Keratinocyte (primary cell): Measurements from ENCODE around the gene TERT. TPM values are rescaled to one million over a fixed set of nuclear protein-coding genes. Genes with fewer than 3 reads are reported as not detected.

ENCODE experiments used
- DNase-seq: peaks from one replicate; pipeline ENCODE4 v3.0.0-alpha.2; 2011; ENCODE audit warnings: low read depth, missing footprints, low spot score
- FAIRE-seq: peaks from 2 replicates; lab custom pipeline; 2011; peaks lifted over from hg19 to GRCh38; lab: Jason Lieb, UNC
- H2AFZ ChIP-seq: 2 replicates; pipeline ENCODE4 v1.6.0; 2012; ENCODE audit warnings: low read length, control low read depth, inconsistent platforms; ENCODE audit not compliant: control insufficient read depth
- H3K27ac ChIP-seq: 2 replicates; pipeline ENCODE4 v1.5.1; 2011; ENCODE audit warnings: low read length; ENCODE audit not compliant: control insufficient read depth, insufficient read depth
- H3K27me3 ChIP-seq: 3 replicates; pipeline ENCODE4 v1.6.0; 2011; ENCODE audit warnings: low read length; ENCODE audit not compliant: control insufficient read depth, insufficient read depth; ENCODE audit errors: extremely low read depth
- H3K36me3 ChIP-seq, 2 experiments: 2 replicates in 1 of 2; 3 replicates in 1 of 2; pipeline ENCODE4 v1.5.1; 2011; ENCODE audit warnings: low read length in 2 of 2, mild to moderate bottlenecking in 1 of 2; ENCODE audit not compliant: control insufficient read depth in 2 of 2, insufficient read depth in 2 of 2; ENCODE audit errors: extremely low read depth in 1 of 2
- H3K4me1 ChIP-seq: 3 replicates; pipeline ENCODE4 v1.5.1; 2011; ENCODE audit warnings: low read length; ENCODE audit not compliant: control insufficient read depth, insufficient read depth; ENCODE audit errors: extremely low read depth
- H3K4me2 ChIP-seq: 3 replicates; pipeline ENCODE4 v1.6.0; 2011; ENCODE audit warnings: low read depth, low read length; ENCODE audit not compliant: control insufficient read depth, insufficient read depth; ENCODE audit errors: extremely low read depth
- H3K4me3 ChIP-seq, 3 experiments: fragments of 200-600 bp in 1 of 3; sonication (generic) in 1 of 3; 2 replicates in 2 of 3; 3 replicates in 1 of 3; pipeline ENCODE4 v1.5.1; 2011 to 2016; ENCODE audit warnings: low read length in 3 of 3, mild to moderate bottlenecking in 3 of 3, control low read depth in 2 of 3, inconsistent platforms in 1 of 3, low read depth in 1 of 3, mixed read lengths in 1 of 3, mixed run types in 1 of 3, moderate library complexity in 1 of 3; ENCODE audit not compliant: control insufficient read depth in 2 of 3, insufficient read depth in 2 of 3; ENCODE audit errors: extremely low read depth in 1 of 3
- H3K79me2 ChIP-seq: 2 replicates; pipeline ENCODE4 v1.6.0; 2012; ENCODE audit warnings: low read length; ENCODE audit not compliant: control insufficient read depth, insufficient read depth
- H3K9ac ChIP-seq: 3 replicates; pipeline ENCODE4 v1.6.0; 2011; ENCODE audit warnings: low read length; ENCODE audit not compliant: control insufficient read depth, insufficient read depth; ENCODE audit errors: extremely low read depth
- H3K9me1 ChIP-seq: 3 replicates; pipeline ENCODE4 v1.6.0; 2011; ENCODE audit warnings: low read length; ENCODE audit not compliant: control insufficient read depth, insufficient read depth; ENCODE audit errors: extremely low read depth
- H3K9me3 ChIP-seq: 2 replicates; pipeline ENCODE4 v1.5.1; 2012; ENCODE audit warnings: low read depth, low read length; ENCODE audit not compliant: control insufficient read depth
- H4K20me1 ChIP-seq: 3 replicates; pipeline ENCODE4 v1.6.0; 2011; ENCODE audit warnings: low read length; ENCODE audit not compliant: control insufficient read depth, insufficient read depth; ENCODE audit errors: extremely low read depth
- CTCF ChIP-seq, 3 experiments: IDR thresholded peaks in 1 of 3; conservative IDR thresholded peaks in 1 of 3; optimal IDR thresholded peaks in 1 of 3; 2 replicates in 2 of 3; 3 replicates in 1 of 3; pipeline versions ENCODE3 to v1.5.1; 2011; ENCODE audit warnings: low read length in 3 of 3, mild to moderate bottlenecking in 3 of 3, moderate library complexity in 2 of 3, control low read depth in 1 of 3, inconsistent platforms in 1 of 3; ENCODE audit not compliant: insufficient read depth in 2 of 3; ENCODE audit errors: extremely low read depth in 1 of 3
- EZH2 ChIP-seq: IDR thresholded peaks from one replicate; pipeline ENCODE4 v1.6.1; 2012; ENCODE audit warnings: inconsistent platforms, mild to moderate bottlenecking, low read length, moderate library complexity
- dilution Hi-C: fragments of 300-500 bp; cut with MboI; formaldehyde crosslinking; loops from one replicate; pipeline ENCODE4 v1.7.0; 2020; ENCODE audit warnings: low sequenced_read_pairs; ENCODE audit not compliant: extremely low pct_ligation_motif_present
- polyA plus RNA-seq, 5 experiments: library from polyadenylated mRNA; depleted of rRNA in 3 of 5; stranded (reverse) in 3 of 5; stranded (forward) in 1 of 5; unstranded in 1 of 5; fragments of >200 nt; gene quantifications; 1 replicate in 1 of 5; 2 replicates in 3 of 5; 3 replicates in 1 of 5; pipeline versions ENCODE4 v1.2.1 to v1.2.3, GENCODE V29; 2011 to 2012; ENCODE audit warnings: missing spikeins in 2 of 5, low read depth in 1 of 5, low replicate concordance in 1 of 5

TERT gene
- polyA plus RNA-seq, 1 donor (not counting 4 experiments of a cell fraction or from before 2014, with no cell fraction given), result not detected

GRCh38 chr5:1227667-1228066 is 67.2 kb downstream of the TERT start:
- H3K9me1 ChIP-seq, result no peaks in the 10 kb centered on the region
- H3K9ac ChIP-seq, result no peak overlapping the region
- H3K4me1 ChIP-seq, result no peaks in the 10 kb centered on the region
- H4K20me1 ChIP-seq, result no peaks in the 10 kb centered on the region
- no peak overlapping the region for H3K4me3 ChIP-seq
- DNase-seq (no peak), FAIRE-seq (no peak)
- peaks cover 2% of the 10 kb centered on the region for H3K27me3 ChIP-seq
- H2AFZ ChIP-seq, result no peak overlapping the region
- no peaks in the 10 kb centered on the region for H3K36me3 ChIP-seq
- no peaks in the 10 kb centered on the region for H3K79me2 ChIP-seq
- peaks cover 2% of the 10 kb centered on the region for H3K9me3 ChIP-seq
- TF ChIP-seq CTCF (optimal IDR thresholded peaks at IDR 0.05 in 1 of 3, IDR thresholded peaks at IDR 0.05 in 1 of 3, conservative IDR thresholded peaks at IDR 0.05 in 1 of 3; ENCODE audit: extremely low read depth in 1 of 3, insufficient read depth in 2 of 3, low read length in 3 of 3) (no peak), EZH2 (no peak)
- dilution Hi-C loops, result no loop called here
- no peak overlapping the region for H3K27ac ChIP-seq
- H3K4me2 ChIP-seq, result no peak overlapping the region

- H3K4me2 ChIP-seq, result no peak overlapping the region
- no peak overlapping the region for H2AFZ ChIP-seq
- dilution Hi-C loops, result no loop called here
- H3K27me3 ChIP-seq, result peaks cover 2% of the 10 kb centered on the region
- DNase-seq (no peak), FAIRE-seq (no peak)
- H3K27ac ChIP-seq, result no peak overlapping the region
- no peaks in the 10 kb centered on the region for H3K4me1 ChIP-seq
- peaks cover 7% of the 10 kb centered on the region for H3K9me3 ChIP-seq
- no peak overlapping the region for H3K9ac ChIP-seq
- H3K36me3 ChIP-seq, result no peaks in the 10 kb centered on the region
- H3K4me3 ChIP-seq, result no peak overlapping the region
- H4K20me1 ChIP-seq, result no peaks in the 10 kb centered on the region
- no peaks in the 10 kb centered on the region for H3K79me2 ChIP-seq
- TF ChIP-seq CTCF (optimal IDR thresholded peaks at IDR 0.05 in 1 of 3, IDR thresholded peaks at IDR 0.05 in 1 of 3, conservative IDR thresholded peaks at IDR 0.05 in 1 of 3; ENCODE audit: extremely low read depth in 1 of 3, insufficient read depth in 2 of 3, low read length in 3 of 3), result no peak
- TF ChIP-seq EZH2, result no peak
- H3K9me1 ChIP-seq, result no peaks in the 10 kb centered on the region
Measured at GRCh38 chr5:1226839-1227581, 67.9 kb downstream of the TERT start.
